Measurements from ENCODE around the gene MICAL3.

DNA sequence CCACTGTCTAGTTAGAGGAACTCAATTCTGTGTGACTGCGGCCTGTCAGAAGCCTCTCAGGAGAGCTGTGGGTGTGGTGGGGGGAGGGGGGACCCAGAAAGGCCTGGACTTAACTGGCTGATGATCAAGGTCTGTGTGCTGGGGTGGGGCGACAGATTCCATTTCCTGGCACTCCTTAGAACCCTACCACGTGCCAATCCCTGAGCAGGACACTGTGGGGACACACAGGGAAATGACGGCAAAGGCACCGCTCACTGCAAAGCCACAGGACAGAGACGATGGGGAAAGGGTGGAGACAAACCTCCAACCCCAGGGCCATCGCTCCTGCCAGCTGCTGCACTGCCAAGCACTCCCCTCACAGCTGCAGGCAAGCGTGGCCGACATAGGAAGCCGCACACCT lies 191.7 kb downstream of the MICAL3 start:
- TF ChIP-seq, protein P1, sequence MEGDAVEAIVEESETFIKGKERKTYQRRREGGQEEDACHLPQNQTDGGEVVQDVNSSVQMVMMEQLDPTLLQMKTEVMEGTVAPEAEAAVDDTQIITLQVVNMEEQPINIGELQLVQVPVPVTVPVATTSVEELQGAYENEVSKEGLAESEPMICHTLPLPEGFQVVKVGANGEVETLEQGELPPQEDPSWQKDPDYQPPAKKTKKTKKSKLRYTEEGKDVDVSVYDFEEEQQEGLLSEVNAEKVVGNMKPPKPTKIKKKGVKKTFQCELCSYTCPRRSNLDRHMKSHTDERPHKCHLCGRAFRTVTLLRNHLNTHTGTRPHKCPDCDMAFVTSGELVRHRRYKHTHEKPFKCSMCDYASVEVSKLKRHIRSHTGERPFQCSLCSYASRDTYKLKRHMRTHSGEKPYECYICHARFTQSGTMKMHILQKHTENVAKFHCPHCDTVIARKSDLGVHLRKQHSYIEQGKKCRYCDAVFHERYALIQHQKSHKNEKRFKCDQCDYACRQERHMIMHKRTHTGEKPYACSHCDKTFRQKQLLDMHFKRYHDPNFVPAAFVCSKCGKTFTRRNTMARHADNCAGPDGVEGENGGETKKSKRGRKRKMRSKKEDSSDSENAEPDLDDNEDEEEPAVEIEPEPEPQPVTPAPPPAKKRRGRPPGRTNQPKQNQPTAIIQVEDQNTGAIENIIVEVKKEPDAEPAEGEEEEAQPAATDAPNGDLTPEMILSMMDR (IDR thresholded peaks at IDR 0.05) = no peak
- no peak for TF ChIP-seq TCF7L2 (IDR thresholded peaks at IDR 0.05; ENCODE audit: low read depth, low read length)

All from Panc1 (cell line).